WERI-Rb-1 (cell line): Measurements from ENCODE around the gene C4B.
"Not testable (repeated sequence)": the region's sequence is repeated elsewhere in the genome, so short reads cannot be mapped to it uniquely, and the experiment has no call there.

Experiments
- DNase-seq: peaks from one replicate; pipeline ENCODE4 v3.0.0-alpha.2; 2020
- H3K27ac ChIP-seq: fragments of 250-450 bp; sonication (Bioruptor Pico); 2 replicates; pipeline ENCODE4 v1.5.1; 2020; ENCODE audit warnings: mild to moderate bottlenecking, moderate library complexity
- H3K27me3 ChIP-seq: fragments of 250-450 bp; sonication (Bioruptor Pico); 2 replicates; pipeline ENCODE4 v1.5.1; 2021; ENCODE audit warnings: mild to moderate bottlenecking, low read depth, moderate library complexity; ENCODE audit not compliant: insufficient read depth, severe bottlenecking
- H3K36me3 ChIP-seq: fragments of 250-450 bp; sonication (Bioruptor Pico); 2 replicates; pipeline ENCODE4 v1.5.1; 2020; ENCODE audit warnings: mild to moderate bottlenecking, moderate library complexity
- H3K4me3 ChIP-seq: 2 replicates; pipeline ENCODE4 v1.5.1; 2011; ENCODE audit warnings: low read depth, mild to moderate bottlenecking, control low read depth, low read length
- H3K9me3 ChIP-seq: fragments of 250-450 bp; sonication (Bioruptor Pico); 2 replicates; pipeline ENCODE4 v1.5.1; 2021; ENCODE audit warnings: mild to moderate bottlenecking, moderate library complexity; ENCODE audit not compliant: severe bottlenecking

C4B gene

GRCh38 chr6:32010856-32011530 is 3.6 kb upstream of the C4B start:
- not testable (repeated sequence) for H3K9me3 ChIP-seq, H3K36me3 ChIP-seq, H3K4me3 ChIP-seq, H3K27ac ChIP-seq, H3K27me3 ChIP-seq
- peak; percentile 7 for DNase-seq

DNA sequence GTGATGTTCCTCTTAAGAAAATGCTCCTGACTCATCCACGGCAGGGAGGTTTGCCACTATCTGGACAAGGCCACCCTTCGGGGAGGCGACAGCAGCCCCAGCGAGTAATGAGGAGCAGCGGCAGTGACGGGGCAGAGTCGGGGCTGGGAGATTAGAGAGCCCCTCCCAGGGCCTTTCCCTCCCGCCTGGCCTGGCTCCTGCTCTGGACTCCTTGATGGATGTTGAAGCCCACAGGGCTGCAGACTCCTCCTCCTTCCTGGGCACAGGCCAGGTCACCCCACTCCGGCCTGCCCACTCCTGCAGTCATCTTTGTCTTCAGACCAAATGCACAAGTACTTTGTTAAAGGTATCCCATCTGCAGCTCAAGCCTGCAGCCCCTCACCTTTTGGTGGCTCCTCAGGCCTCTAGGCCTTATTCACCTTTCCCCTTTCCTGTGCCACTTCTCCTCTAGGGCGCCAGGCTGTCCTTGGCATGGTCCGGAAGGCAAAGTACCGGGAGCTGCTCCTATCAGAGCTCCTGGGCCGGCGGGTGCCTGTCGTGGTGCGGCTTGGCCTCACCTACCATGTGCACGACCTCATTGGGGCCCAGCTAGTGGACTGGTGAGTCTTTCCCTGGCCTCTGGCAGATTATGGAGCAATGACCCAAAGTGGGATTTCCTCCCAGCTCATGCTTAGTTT is 1.5 kb upstream of the C4B start:
- DNase-seq, H3K27me3 ChIP-seq, H3K9me3 ChIP-seq, H3K27ac ChIP-seq, H3K4me3 ChIP-seq, H3K36me3 ChIP-seq: not testable (repeated sequence)

- not testable (repeated sequence) for DNase-seq, H3K27me3 ChIP-seq, H3K9me3 ChIP-seq, H3K4me3 ChIP-seq, H3K36me3 ChIP-seq, H3K27ac ChIP-seq
Observed at GRCh38 chr6:32013738-32014137, 857 bp upstream of the C4B start.

GRCh38 chr6:32022100-32022499 is 7.5 kb downstream of the C4B start:
- DNase-seq, H3K9me3 ChIP-seq, H3K4me3 ChIP-seq, H3K27me3 ChIP-seq, H3K27ac ChIP-seq, H3K36me3 ChIP-seq: not testable (repeated sequence)

GRCh38 chr6:32028631-32029030 is 14.0 kb downstream of the C4B start:
- H3K9me3 ChIP-seq, H3K4me3 ChIP-seq, H3K36me3 ChIP-seq: not testable (repeated sequence)

DNA sequence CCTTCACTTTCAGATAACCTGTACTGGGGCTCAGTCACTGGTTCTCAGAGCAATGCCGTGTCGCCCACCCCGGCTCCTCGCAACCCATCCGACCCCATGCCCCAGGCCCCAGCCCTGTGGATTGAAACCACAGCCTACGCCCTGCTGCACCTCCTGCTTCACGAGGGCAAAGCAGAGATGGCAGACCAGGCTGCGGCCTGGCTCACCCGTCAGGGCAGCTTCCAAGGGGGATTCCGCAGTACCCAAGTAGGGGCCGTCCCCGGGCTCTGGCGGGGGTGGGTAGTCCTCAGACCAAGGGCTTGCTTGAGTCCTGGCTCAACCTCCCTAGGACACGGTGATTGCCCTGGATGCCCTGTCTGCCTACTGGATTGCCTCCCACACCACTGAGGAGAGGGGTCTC is 15.0 kb downstream of the C4B start:
- not testable (repeated sequence) for H3K27ac ChIP-seq, H3K36me3 ChIP-seq, H3K27me3 ChIP-seq, H3K4me3 ChIP-seq, DNase-seq, H3K9me3 ChIP-seq

More at GRCh38 chr6:32028631-32029030, 14.0 kb downstream of the C4B start:
- not testable (repeated sequence) for H3K27ac ChIP-seq, DNase-seq, H3K27me3 ChIP-seq

GRCh38 chr6:32035283-32036013 is 20.9 kb downstream of the C4B start:
- not testable (repeated sequence) for DNase-seq, H3K27ac ChIP-seq, H3K27me3 ChIP-seq, H3K36me3 ChIP-seq, H3K4me3 ChIP-seq, H3K9me3 ChIP-seq

GRCh38 chr6:32037136-32037535 is 22.5 kb downstream of the C4B start:
- H3K27ac ChIP-seq, H3K9me3 ChIP-seq, DNase-seq, H3K36me3 ChIP-seq, H3K4me3 ChIP-seq, H3K27me3 ChIP-seq: not testable (repeated sequence)

DNA sequence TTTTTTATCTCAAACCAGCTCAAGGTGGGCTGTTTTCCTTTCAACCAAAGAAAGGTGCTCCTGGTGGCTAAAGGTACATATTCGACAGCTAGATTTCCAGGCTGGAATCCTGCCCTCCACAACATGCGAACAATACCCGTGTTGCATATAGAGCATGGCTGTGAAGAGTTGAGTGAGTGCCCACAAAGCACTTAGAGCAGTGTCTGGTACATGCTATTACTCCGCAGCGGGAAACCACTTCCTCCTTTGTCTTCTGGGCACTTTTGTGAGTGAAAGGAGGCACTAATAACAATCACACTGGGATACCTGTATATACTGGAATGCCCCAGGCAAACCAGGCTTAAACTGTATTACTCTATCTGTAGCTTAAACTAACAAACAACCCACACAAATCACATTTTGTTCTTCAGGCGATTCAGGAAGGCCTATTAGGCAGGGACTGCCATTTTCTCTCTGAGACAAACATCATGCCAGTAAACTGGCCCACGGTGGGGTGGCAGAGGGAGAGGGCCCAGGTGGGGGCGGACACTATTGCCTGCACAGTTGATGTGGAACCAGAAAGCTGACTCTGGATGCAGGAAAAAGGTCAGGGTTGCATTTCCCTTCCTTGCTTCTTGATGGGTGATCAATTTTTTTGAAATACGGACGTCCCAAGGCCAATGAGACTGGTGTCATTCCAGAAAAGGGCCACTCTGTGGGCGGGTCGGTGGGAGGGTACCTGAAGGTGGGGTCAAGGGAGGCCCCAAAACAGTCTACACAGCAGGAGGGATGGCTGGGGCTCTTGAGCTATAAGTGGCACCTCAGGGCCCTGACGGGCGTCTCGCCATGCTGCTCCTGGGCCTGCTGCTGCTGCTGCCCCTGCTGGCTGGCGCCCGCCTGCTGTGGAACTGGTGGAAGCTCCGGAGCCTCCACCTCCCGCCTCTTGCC is 23.3 kb downstream of the C4B start, which contains the start of gene CYP21A2:
Gene CYP21A2, plus strand, starts transcription at position 818 of the 927 bp plus-strand sequence. Its CDS starts 8 bp downstream, at position 826.
- H3K9me3 ChIP-seq, DNase-seq, H3K27ac ChIP-seq, H3K27me3 ChIP-seq, H3K4me3 ChIP-seq, H3K36me3 ChIP-seq: not testable (repeated sequence)

DNA sequence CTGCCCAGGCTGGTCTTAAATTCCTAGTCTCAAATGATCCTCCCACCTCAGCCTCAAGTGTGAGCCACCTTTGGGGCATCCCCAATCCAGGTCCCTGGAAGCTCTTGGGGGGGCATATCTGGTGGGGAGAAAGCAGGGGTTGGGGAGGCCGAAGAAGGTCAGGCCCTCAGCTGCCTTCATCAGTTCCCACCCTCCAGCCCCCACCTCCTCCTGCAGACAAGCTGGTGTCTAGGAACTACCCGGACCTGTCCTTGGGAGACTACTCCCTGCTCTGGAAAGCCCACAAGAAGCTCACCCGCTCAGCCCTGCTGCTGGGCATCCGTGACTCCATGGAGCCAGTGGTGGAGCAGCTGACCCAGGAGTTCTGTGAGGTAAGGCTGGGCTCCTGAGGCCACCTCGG is 24.3 kb downstream of the C4B start:
- H3K36me3 ChIP-seq, H3K27me3 ChIP-seq, H3K4me3 ChIP-seq, H3K27ac ChIP-seq, H3K9me3 ChIP-seq, DNase-seq: not testable (repeated sequence)

- H3K4me3 ChIP-seq, H3K27me3 ChIP-seq, H3K27ac ChIP-seq, H3K36me3 ChIP-seq, DNase-seq, H3K9me3 ChIP-seq: not testable (repeated sequence)
Observed at GRCh38 chr6:32039321-32040274, 25.0 kb downstream of the C4B start.

DNA sequence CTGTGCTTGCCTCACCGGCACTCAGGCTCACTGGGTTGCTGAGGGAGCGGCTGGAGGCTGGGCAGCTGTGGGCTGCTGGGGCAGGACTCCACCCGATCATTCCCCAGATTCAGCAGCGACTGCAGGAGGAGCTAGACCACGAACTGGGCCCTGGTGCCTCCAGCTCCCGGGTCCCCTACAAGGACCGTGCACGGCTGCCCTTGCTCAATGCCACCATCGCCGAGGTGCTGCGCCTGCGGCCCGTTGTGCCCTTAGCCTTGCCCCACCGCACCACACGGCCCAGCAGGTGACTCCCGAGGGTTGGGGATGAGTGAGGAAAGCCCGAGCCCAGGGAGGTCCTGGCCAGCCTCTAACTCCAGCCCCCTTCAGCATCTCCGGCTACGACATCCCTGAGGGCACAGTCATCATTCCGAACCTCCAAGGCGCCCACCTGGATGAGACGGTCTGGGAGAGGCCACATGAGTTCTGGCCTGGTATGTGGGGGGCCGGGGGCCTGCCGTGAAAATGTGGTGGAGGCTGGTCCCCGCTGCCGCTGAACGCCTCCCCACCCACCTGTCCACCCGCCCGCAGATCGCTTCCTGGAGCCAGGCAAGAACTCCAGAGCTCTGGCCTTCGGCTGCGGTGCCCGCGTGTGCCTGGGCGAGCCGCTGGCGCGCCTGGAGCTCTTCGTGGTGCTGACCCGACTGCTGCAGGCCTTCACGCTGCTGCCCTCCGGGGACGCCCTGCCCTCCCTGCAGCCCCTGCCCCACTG is 25.9 kb downstream of the C4B start:
- not testable (repeated sequence) for H3K27me3 ChIP-seq, H3K4me3 ChIP-seq, DNase-seq

GRCh38 chr6:32041050-32041321 is 26.4 kb downstream of the C4B start:
- H3K27ac ChIP-seq, H3K9me3 ChIP-seq, H3K27me3 ChIP-seq, H3K4me3 ChIP-seq, DNase-seq, H3K36me3 ChIP-seq: not testable (repeated sequence)

More for the DNA sequence above, 25.9 kb downstream of the C4B start:
- H3K27ac ChIP-seq, H3K9me3 ChIP-seq, H3K36me3 ChIP-seq: not testable (repeated sequence)
